Esophagus squamous epithelium (tissue), 5 donors: ENCODE results near the gene MCRS1. TPM values are rescaled to one million over a fixed set of nuclear protein-coding genes. Genes with fewer than 3 reads are reported as not detected.

Experiments used
- DNase-seq: peaks from one replicate; lab custom pipeline; 2025; lab: John Stamatoyannopoulos, UW
- H3K27ac ChIP-seq, 4 donors: fragments of 200-600 bp; sonication (generic); one replicate each; pipeline ENCODE4 v1.5.1; 2016 to 2019; ENCODE audit warnings: mild to moderate bottlenecking in 1 of 4
- H3K27me3 ChIP-seq, 4 donors: fragments of 200-600 bp; sonication (generic); 1 replicate in 3 of 4; 2 replicates in 1 of 4; pipeline versions ENCODE4 v1.5.1 to v1.6.0; 2017 to 2021; ENCODE audit warnings: antibody characterized with exemption in 1 of 4
- H3K36me3 ChIP-seq, 3 donors: fragments of 200-600 bp; sonication (generic); one replicate each; pipeline ENCODE4 v1.5.1; 2016 to 2019
- H3K4me1 ChIP-seq, 3 donors: fragments of 200-600 bp; sonication (generic); one replicate each; pipeline ENCODE4 v1.5.1; 2017 to 2019
- H3K4me3 ChIP-seq, 4 donors: fragments of 200-600 bp; sonication (generic); 1 replicate in 3 of 4; 2 replicates in 1 of 4; pipeline ENCODE4 v1.5.1; 2016 to 2019; ENCODE audit warnings: mild to moderate bottlenecking in 2 of 4, moderate library complexity in 1 of 4
- H3K9me3 ChIP-seq, 3 donors: fragments of 200-600 bp; sonication (generic); one replicate each; pipeline ENCODE4 v1.5.1; 2016 to 2019
- CTCF ChIP-seq, 6 experiments: fragments of 450-650 bp in 4 of 6; fragments of 200-600 bp in 2 of 6; sonication (generic) in 2 of 6; IDR thresholded peaks; one replicate each; pipeline ENCODE4 v1.5.1; 2016 to 2019; ENCODE audit warnings: antibody characterized with exemption in 6 of 6, mild to moderate bottlenecking in 4 of 6, moderate library complexity in 4 of 6
- POLR2A ChIP-seq, 4 donors: fragments of 450-650 bp; IDR thresholded peaks; one replicate each; pipeline ENCODE4 v1.6.1; 2017; ENCODE audit warnings: antibody characterized with exemption in 4 of 4, mild to moderate bottlenecking in 4 of 4, moderate library complexity in 3 of 4
- WGBS, 2 donors: methylation state at CpG; one replicate each; pipeline ENCODE4 v1.1.5; 2018; 5-methylcytosine and 5-hydroxymethylcytosine counted together
- intact Hi-C: fragments of 100-400 bp; cut with DNase I; formaldehyde crosslinking; loops from one replicate; pipeline ENCODE4 v1.15.0; 2022
- total RNA-seq, 4 donors: library from RNA; depleted of rRNA; stranded (reverse); fragments of >200 nt; gene quantifications; one replicate each; pipeline ENCODE4 v1.1.0, GENCODE V29; 2016
- donor health status: DM: yes; HTN: yes; CAD: no.

Gene MCRS1
- total RNA-seq, 4 donors from 2014 or later: 38.8 to 54.2 (median 45.0) TPM

- Histone ChIP-seq H3K9me3 (no peaks in the 10 kb centered on the region), H3K4me3 (no peak overlapping the region), H3K36me3 (peaks cover 11 to 53% (median 24%) of the 10 kb centered on the region in 3 donors), H3K27ac (no peak overlapping the region), H3K4me1 (peaks cover 3 to 11% (median 3%) of the 10 kb centered on the region in 3 donors), H3K27me3 (peaks cover 0 to 5% (median 0%) of the 10 kb centered on the region in 4 donors)
- intact Hi-C loops: no loop called here
- no peak for DNase-seq
- WGBS, 2 donors: 100% methylated on average over 2 to 5 of the region's 18 CpGs
- TF ChIP-seq CTCF (IDR thresholded peaks at IDR 0.05) (no peak), POLR2A (IDR thresholded peaks at IDR 0.05) (no peak)
Measured at GRCh38 chr12:49555631-49556390, 12.1 kb downstream of the MCRS1 start.

GRCh38 chr12:49554266-49554665 is 13.7 kb downstream of the MCRS1 start:
- peaks cover 0 to 20% (median 1%) of the 10 kb centered on the region in 4 donors for H3K27me3 ChIP-seq
- peaks cover 6 to 15% (median 7%) of the 10 kb centered on the region in 3 donors for H3K4me1 ChIP-seq
- no peak overlapping the region for H3K4me3 ChIP-seq
- no CpG with 5 or more reads among the region's 15 CpGs for WGBS, 2 donors
- intact Hi-C loops: no loop called here
- H3K27ac ChIP-seq: no peak overlapping the region
- no peaks in the 10 kb centered on the region for H3K9me3 ChIP-seq
- no peak for DNase-seq
- TF ChIP-seq POLR2A (IDR thresholded peaks at IDR 0.05) (no peak), CTCF (IDR thresholded peaks at IDR 0.05) (no peak)
- peaks cover 8 to 38% (median 10%) of the 10 kb centered on the region in 3 donors for H3K36me3 ChIP-seq

- no peak for TF ChIP-seq POLR2A (IDR thresholded peaks at IDR 0.05)
- TF ChIP-seq CTCF (IDR thresholded peaks at IDR 0.05): peak in 5 of 6 experiments; percentile 32 to 64 (median 50)
- H3K4me1 ChIP-seq: peaks cover 13 to 22% (median 13%) of the 10 kb centered on the region in 3 donors
- intact Hi-C loops: no loop called here
- H3K4me3 ChIP-seq: no peak overlapping the region
- peaks cover 3 to 31% (median 5%) of the 10 kb centered on the region in 3 donors for H3K36me3 ChIP-seq
- peaks cover 0 to 27% (median 7%) of the 10 kb centered on the region in 4 donors for H3K27me3 ChIP-seq
- no peak overlapping the region for H3K27ac ChIP-seq
- DNase-seq: no peak
- H3K9me3 ChIP-seq: no peaks in the 10 kb centered on the region
- WGBS, 2 donors: 50 to 60% methylated on average over 2 of the region's 2 CpGs
Measured at GRCh38 chr12:49553512-49554088, 14.3 kb downstream of the MCRS1 start.

GRCh38 chr12:49552899-49553298 is 15.0 kb downstream of the MCRS1 start:
- Histone ChIP-seq H3K9me3 (no peaks in the 10 kb centered on the region), H3K36me3 (peaks cover 0 to 24% (median 0%) of the 10 kb centered on the region in 3 donors), H3K4me3 (no peak overlapping the region), H3K27me3 (peaks cover 0 to 34% (median 13%) of the 10 kb centered on the region in 4 donors), H3K4me1 (peaks cover 15 to 28% (median 18%) of the 10 kb centered on the region in 3 donors), H3K27ac (no peak overlapping the region)
- no peak for DNase-seq
- intact Hi-C loops: no loop called here
- WGBS, 2 donors: 73 to 90% methylated on average over 7 to 8 of the region's 8 CpGs
- TF ChIP-seq POLR2A (IDR thresholded peaks at IDR 0.05) (no peak), CTCF (IDR thresholded peaks at IDR 0.05) (no peak)

GRCh38 chr12:49552425-49552824 is 15.5 kb downstream of the MCRS1 start:
- Histone ChIP-seq H3K27me3 (peaks cover 0 to 39% (median 14%) of the 10 kb centered on the region in 4 donors), H3K4me3 (no peak overlapping the region), H3K9me3 (no peaks in the 10 kb centered on the region), H3K36me3 (peaks cover 0 to 19% (median 0%) of the 10 kb centered on the region in 3 donors), H3K27ac (no peak overlapping the region), H3K4me1 (peaks cover 15 to 28% (median 18%) of the 10 kb centered on the region in 3 donors)
- 44 to 49% methylated on average over 8 to 9 of the region's 9 CpGs for WGBS, 2 donors
- no peak for DNase-seq
- intact Hi-C loops: no loop called here
- TF ChIP-seq CTCF (IDR thresholded peaks at IDR 0.05) (no peak), POLR2A (IDR thresholded peaks at IDR 0.05) (no peak)
